SK-N-SH (cell line): ENCODE results near the gene CAMK2N2. TPM values are rescaled to one million over a fixed set of nuclear protein-coding genes. Genes with fewer than 3 reads are reported as not detected.

Source experiments
- CTCF ChIA-PET: fragments of 300-600, 350-600 bp; formaldehyde crosslinking; extraction: SDS; loops from one replicate; lab custom pipeline; 2021; lab: Yijun Ruan, JAX
- POLR2A ChIA-PET: fragments of 350-600 bp; sonication (Branson Sonifier 250); formaldehyde crosslinking; extraction: SDS; loops from one replicate; lab custom pipeline; 2020; ENCODE audit warnings: antibody characterized with exemption, inconsistent platforms; lab: Yijun Ruan, JAX
- DNase-seq: peaks from one replicate; pipeline ENCODE4 v3.0.0; 2012
- H2AFZ ChIP-seq: fragments of 200-600 bp; sonication (generic); 2 replicates; pipeline ENCODE4 v1.8.1; 2016; ENCODE audit warnings: antibody characterized with exemption, mild to moderate bottlenecking, low read depth
- H3F3A ChIP-seq: fragments of 200-600 bp; sonication (generic); replicated peaks from 2 replicates; pipeline ENCODE3; 2016; ENCODE audit warnings: antibody characterized with exemption, mild to moderate bottlenecking; ENCODE audit not compliant: insufficient read depth
- H3K27ac ChIP-seq, 2 experiments: fragments of 200-500 bp in 1 of 2; fragments of 200-600 bp in 1 of 2; sonication (Bioruptor generic) in 1 of 2; sonication (generic), shearing (Covaris generic) in 1 of 2; 2 replicates each; pipeline versions ENCODE4 v1.5.1 to v1.6.1; 2014 to 2016; ENCODE audit warnings: low read depth in 2 of 2, inconsistent platforms in 1 of 2, low read length in 1 of 2, mild to moderate bottlenecking in 1 of 2, mixed read lengths in 1 of 2
- H3K27me3 ChIP-seq: fragments of 200-600 bp; sonication (generic), shearing (Covaris generic); 2 replicates; pipeline ENCODE4 v1.6.1; 2016; ENCODE audit warnings: mixed run types; ENCODE audit not compliant: insufficient read depth
- H3K36me3 ChIP-seq, 2 experiments: fragments of 200-500 bp in 1 of 2; fragments of 200-600 bp in 1 of 2; sonication (Bioruptor generic) in 1 of 2; sonication (generic) in 1 of 2; replicated peaks in 1 of 2; 2 replicates each; pipeline versions ENCODE3 to v1.5.1; 2014 to 2016; ENCODE audit warnings: low read length in 1 of 2, mild to moderate bottlenecking in 1 of 2; ENCODE audit not compliant: insufficient read depth in 2 of 2, control insufficient read depth in 1 of 2
- H3K4me1 ChIP-seq, 2 experiments: fragments of 200-500 bp in 1 of 2; fragments of 200-600 bp in 1 of 2; sonication (Bioruptor generic) in 1 of 2; sonication (generic), shearing (Covaris generic) in 1 of 2; 2 replicates each; pipeline versions ENCODE4 v1.5.1 to v1.6.1; 2014 to 2016; ENCODE audit warnings: low read depth in 1 of 2, low read length in 1 of 2, mixed run types in 1 of 2; ENCODE audit not compliant: insufficient read depth in 2 of 2, control insufficient read depth in 1 of 2
- H3K4me2 ChIP-seq: fragments of 200-600 bp; sonication (generic), shearing (Covaris generic); 2 replicates; pipeline ENCODE4 v1.6.1; 2017; ENCODE audit warnings: mixed run types
- H3K4me3 ChIP-seq, 2 experiments: fragments of 200-500 bp in 1 of 2; fragments of 200-600 bp in 1 of 2; sonication (Bioruptor generic) in 1 of 2; sonication (generic), shearing (Covaris generic) in 1 of 2; 2 replicates each; pipeline versions ENCODE4 v1.5.1 to v1.8.1; 2014 to 2016; ENCODE audit warnings: low read depth in 2 of 2, inconsistent platforms in 1 of 2, low read length in 1 of 2, mild to moderate bottlenecking in 1 of 2, mixed read lengths in 1 of 2, moderate library complexity in 1 of 2
- H3K79me2 ChIP-seq: fragments of 200-600 bp; sonication (generic); 2 replicates; pipeline ENCODE4 v1.8.1; 2017; ENCODE audit warnings: mild to moderate bottlenecking; ENCODE audit not compliant: insufficient read depth
- H3K9ac ChIP-seq: fragments of 200-600 bp; sonication (generic); 2 replicates; pipeline ENCODE4 v1.6.1; 2017; ENCODE audit warnings: mixed run types
- H3K9me2 ChIP-seq: fragments of 200-600 bp; sonication (generic); 2 replicates; pipeline ENCODE4 v1.6.1; 2017; ENCODE audit warnings: mixed run types
- H3K9me3 ChIP-seq: fragments of 200-600 bp; sonication (generic); 2 replicates; pipeline ENCODE4 v1.6.1; 2017; ENCODE audit warnings: mixed run types, mild to moderate bottlenecking, moderate library complexity
- H4K20me1 ChIP-seq: fragments of 200-600 bp; sonication (generic); 2 replicates; pipeline ENCODE4 v1.6.1; 2017; ENCODE audit warnings: mild to moderate bottlenecking, mixed run types; ENCODE audit not compliant: insufficient read depth
- CHD2 ChIP-seq: fragments of 150-350 bp; IDR thresholded peaks from 2 replicates; pipeline ENCODE4 v1.6.1; 2018; ENCODE audit warnings: low read length; ENCODE audit not compliant: partially characterized antibody
- GATA2 ChIP-seq: sonication (generic); formaldehyde crosslinking; IDR thresholded peaks from 2 replicates; pipeline ENCODE4 v1.5.0; 2020; ENCODE audit warnings: mild to moderate bottlenecking, missing genetic modification reagents
- MXI1 ChIP-seq: IDR thresholded peaks from 2 replicates; pipeline ENCODE4 v1.6.1; 2012; ENCODE audit warnings: mild to moderate bottlenecking, low read depth, low read length, improper control_type of control experiment
- NRF1 ChIP-seq: IDR thresholded peaks from 2 replicates; pipeline ENCODE4 v1.6.1; 2012; ENCODE audit warnings: low read depth, mild to moderate bottlenecking, low read length
- TAF1 ChIP-seq: IDR thresholded peaks from 2 replicates; pipeline ENCODE4 v1.6.1; 2012; ENCODE audit warnings: low read depth, mild to moderate bottlenecking, low read length, moderate library complexity, borderline replicate concordance
- WGBS: methylation state at CpG from one replicate; pipeline ENCODE4 v1.1.6; 2017; ENCODE audit warnings: low lambda C conversion rate; 5-methylcytosine and 5-hydroxymethylcytosine counted together
- polyA plus RNA-seq, 3 experiments: library from polyadenylated mRNA; depleted of rRNA; stranded (reverse); fragments of >200 nt; gene quantifications; 2 replicates each; pipeline ENCODE4 v1.2.3, GENCODE V29; 2012
- TF ChIP-seq, protein P1 (sequence below): IDR thresholded peaks from 2 replicates; pipeline ENCODE4 v1.4.0; 2012; ENCODE audit warnings: low read depth
- TF ChIP-seq, protein P2 (sequence below): fragments of 200-600 bp; sonication (generic); IDR thresholded peaks from 2 replicates; pipeline ENCODE4 v1.6.1; 2017; ENCODE audit warnings: antibody characterized with exemption, mild to moderate bottlenecking, moderate library complexity
- TF ChIP-seq, protein P3 (sequence below): IDR thresholded peaks from 2 replicates; pipeline ENCODE4 v1.4.0; 2012; ENCODE audit warnings: low read depth, borderline replicate concordance
- TF ChIP-seq, protein P4 (sequence below): fragments of 150-350 bp; IDR thresholded peaks from 2 replicates; pipeline ENCODE4 v1.6.1; 2017; ENCODE audit warnings: antibody characterized with exemption, low read length, low read depth, borderline replicate concordance

CAMK2N2 gene
- polyA plus RNA-seq (2012; rRNA removed), result 0.89 and 2.2 TPM in 2 replicates
- 1.7 and 2.4 TPM in 2 replicates for polyA plus RNA-seq (2012; cell fraction: cytosol; rRNA removed)
- polyA plus RNA-seq (2012; cell fraction: nucleus; rRNA removed), result 1.2 and 1.8 TPM in 2 replicates

DNA sequence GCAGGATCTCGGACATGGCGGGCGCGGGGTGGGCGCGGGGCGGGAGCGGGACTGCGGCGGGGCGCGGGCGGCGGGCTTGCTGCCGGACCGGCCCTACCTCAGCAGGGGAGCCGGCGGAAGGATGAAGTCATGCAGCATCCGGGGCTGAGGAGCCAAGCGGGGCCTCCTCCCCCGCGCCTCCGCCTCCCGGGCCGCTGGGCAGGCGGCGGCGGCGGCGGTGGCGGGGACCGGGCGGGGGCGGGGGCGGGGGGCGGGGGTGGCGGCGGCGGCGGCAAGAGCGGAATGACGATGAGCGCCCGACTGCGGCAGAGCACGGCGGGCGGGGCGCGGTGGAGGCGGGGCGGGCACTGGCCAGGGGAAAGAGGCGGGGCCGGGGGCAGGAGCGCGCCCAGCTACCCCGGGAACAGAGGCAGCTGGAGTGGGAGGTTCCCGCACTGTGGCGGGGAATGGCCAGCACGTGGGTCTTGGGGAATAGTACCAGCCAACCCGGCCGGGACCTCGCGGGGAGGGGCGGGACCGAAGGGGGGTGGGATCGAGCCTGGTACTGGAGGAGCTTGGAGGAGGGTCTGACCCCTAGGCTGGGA is at the start of gene CAMK2N2:
Gene CAMK2N2 (minus strand): TSS at position 284 of the 584 bp plus-strand sequence. CDS start 268 bp downstream, at position 16.
- Histone ChIP-seq H3K4me2 (peak within 1 kb of the TSS; percentile 95), H3F3A (peaks cover 4% of the 10 kb centered on the region), H2AFZ (peak within 1 kb of the TSS; percentile 81), H3K4me1 (peaks cover 0 to 22% of the 10 kb centered on the region in 2 experiments; a peak in 1 of 4 replicates), H3K36me3 (no peaks in the 10 kb centered on the region), H3K27ac (peak within 1 kb of the TSS; percentile 28 to 50; a peak in 2 of 4 replicates), H3K9me2 (no peaks in the 10 kb centered on the region), H3K9ac (peak within 1 kb of the TSS; percentile 17; the same call in 1 of the 2 replicates), H3K4me3 (peak within 1 kb of the TSS; percentile 54 to 80), H3K9me3 (no peaks in the 10 kb centered on the region), H3K79me2 (no peaks in the 10 kb centered on the region), H3K27me3 (no peaks in the 10 kb centered on the region), H4K20me1 (peaks cover 24% of the 10 kb centered on the region)
- WGBS, result 2% methylated on average over 7 of the region's 67 CpGs
- POLR2A ChIA-PET, result interaction anchor here (0.6 to 1.2 kb wide), 2 partner anchors 234 to 377 kb away, joined by 3 read pairs; partner anchors contain the start of gene PARL
- peak; percentile 98 for DNase-seq
- TF ChIP-seq MXI1 (peak; percentile 70), CHD2 (no peak)
- TF ChIP-seq, protein P1, sequence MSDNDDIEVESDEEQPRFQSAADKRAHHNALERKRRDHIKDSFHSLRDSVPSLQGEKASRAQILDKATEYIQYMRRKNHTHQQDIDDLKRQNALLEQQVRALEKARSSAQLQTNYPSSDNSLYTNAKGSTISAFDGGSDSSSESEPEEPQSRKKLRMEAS, result 0 out of 2 replicates have a peak, but pooled peaks have one; percentile 29
- CTCF ChIA-PET, result interaction anchor here (0.8 to 4.1 kb wide), 5 partner anchors 11 to 116 kb away, joined by 3 to 25 read pairs (median 3); partner anchors contain the start of genes EEF1AKMT4 and VWA5B2

DNA sequence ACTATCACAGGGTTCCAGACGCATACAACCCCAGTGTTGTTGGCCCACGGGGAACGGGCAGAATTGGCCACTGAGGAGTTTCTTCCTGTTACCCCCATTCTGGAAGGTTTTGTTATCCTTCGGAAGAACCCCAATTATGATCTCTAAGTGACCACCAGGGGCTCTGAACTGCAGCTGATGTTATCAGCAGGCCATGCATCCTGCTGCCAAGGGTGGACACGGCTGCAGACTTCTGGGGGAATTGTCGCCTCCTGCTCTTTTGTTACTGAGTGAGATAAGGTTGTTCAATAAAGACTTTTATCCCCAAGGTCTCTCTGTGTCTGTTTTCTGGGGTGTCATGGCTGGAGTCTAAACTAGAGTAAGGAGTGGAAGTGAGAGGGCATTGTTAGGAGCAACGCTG is 47.4 kb upstream of the CAMK2N2 start:
- H3K79me2 ChIP-seq, result peaks cover 15% of the 10 kb centered on the region; the same call in 1 of the 2 replicates
- no peaks in the 10 kb centered on the region for H3K27me3 ChIP-seq
- 57% methylated on average over 4 of the region's 7 CpGs for WGBS
- no peak overlapping the region for H3K9ac ChIP-seq
- H3K9me3 ChIP-seq, result no peaks in the 10 kb centered on the region
- H3K27ac ChIP-seq, result peak overlapping the region in 1 of 2 experiments; percentile 65; a peak in 2 of 4 replicates
- peak; percentile 50 for DNase-seq
- TF ChIP-seq GATA2 (CRISPR knock-in tag) (peak; percentile 84), TAF1 (no peak), CHD2 (no peak), MXI1 (peak; percentile 40; the same call in 1 of the 2 replicates), NRF1 (no peak)
- TF ChIP-seq, protein P2, sequence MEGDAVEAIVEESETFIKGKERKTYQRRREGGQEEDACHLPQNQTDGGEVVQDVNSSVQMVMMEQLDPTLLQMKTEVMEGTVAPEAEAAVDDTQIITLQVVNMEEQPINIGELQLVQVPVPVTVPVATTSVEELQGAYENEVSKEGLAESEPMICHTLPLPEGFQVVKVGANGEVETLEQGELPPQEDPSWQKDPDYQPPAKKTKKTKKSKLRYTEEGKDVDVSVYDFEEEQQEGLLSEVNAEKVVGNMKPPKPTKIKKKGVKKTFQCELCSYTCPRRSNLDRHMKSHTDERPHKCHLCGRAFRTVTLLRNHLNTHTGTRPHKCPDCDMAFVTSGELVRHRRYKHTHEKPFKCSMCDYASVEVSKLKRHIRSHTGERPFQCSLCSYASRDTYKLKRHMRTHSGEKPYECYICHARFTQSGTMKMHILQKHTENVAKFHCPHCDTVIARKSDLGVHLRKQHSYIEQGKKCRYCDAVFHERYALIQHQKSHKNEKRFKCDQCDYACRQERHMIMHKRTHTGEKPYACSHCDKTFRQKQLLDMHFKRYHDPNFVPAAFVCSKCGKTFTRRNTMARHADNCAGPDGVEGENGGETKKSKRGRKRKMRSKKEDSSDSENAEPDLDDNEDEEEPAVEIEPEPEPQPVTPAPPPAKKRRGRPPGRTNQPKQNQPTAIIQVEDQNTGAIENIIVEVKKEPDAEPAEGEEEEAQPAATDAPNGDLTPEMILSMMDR, result peak; percentile 24; the same call in 1 of the 2 replicates
- TF ChIP-seq, protein P3, sequence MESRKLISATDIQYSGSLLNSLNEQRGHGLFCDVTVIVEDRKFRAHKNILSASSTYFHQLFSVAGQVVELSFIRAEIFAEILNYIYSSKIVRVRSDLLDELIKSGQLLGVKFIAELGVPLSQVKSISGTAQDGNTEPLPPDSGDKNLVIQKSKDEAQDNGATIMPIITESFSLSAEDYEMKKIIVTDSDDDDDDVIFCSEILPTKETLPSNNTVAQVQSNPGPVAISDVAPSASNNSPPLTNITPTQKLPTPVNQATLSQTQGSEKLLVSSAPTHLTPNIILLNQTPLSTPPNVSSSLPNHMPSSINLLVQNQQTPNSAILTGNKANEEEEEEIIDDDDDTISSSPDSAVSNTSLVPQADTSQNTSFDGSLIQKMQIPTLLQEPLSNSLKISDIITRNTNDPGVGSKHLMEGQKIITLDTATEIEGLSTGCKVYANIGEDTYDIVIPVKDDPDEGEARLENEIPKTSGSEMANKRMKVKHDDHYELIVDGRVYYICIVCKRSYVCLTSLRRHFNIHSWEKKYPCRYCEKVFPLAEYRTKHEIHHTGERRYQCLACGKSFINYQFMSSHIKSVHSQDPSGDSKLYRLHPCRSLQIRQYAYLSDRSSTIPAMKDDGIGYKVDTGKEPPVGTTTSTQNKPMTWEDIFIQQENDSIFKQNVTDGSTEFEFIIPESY, result no peak
- TF ChIP-seq, protein P4, sequence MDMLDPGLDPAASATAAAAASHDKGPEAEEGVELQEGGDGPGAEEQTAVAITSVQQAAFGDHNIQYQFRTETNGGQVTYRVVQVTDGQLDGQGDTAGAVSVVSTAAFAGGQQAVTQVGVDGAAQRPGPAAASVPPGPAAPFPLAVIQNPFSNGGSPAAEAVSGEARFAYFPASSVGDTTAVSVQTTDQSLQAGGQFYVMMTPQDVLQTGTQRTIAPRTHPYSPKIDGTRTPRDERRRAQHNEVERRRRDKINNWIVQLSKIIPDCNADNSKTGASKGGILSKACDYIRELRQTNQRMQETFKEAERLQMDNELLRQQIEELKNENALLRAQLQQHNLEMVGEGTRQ, result no peak
- TF ChIP-seq, all 33 proteins: peak for 3
- Histone ChIP-seq H3K4me1 (peaks cover 0 to 3% of the 10 kb centered on the region in 2 experiments; a peak in 1 of 4 replicates), H4K20me1 (peaks cover 18% of the 10 kb centered on the region; the same call in 1 of the 2 replicates), H2AFZ (no peak overlapping the region), H3K4me3 (no peak overlapping the region), H3F3A (peaks cover 46% of the 10 kb centered on the region), H3K9me2 (no peaks in the 10 kb centered on the region), H3K36me3 (peaks cover 42 to 45% of the 10 kb centered on the region in 2 experiments), H3K4me2 (no peak overlapping the region)
- POLR2A ChIA-PET, result no interaction called here
- CTCF ChIA-PET, result no interaction called here
